PC-3 (cell line): Measurements from ENCODE around the gene DUSP12. TPM values are rescaled to one million over a fixed set of nuclear protein-coding genes. Genes with fewer than 3 reads are reported as not detected.

ENCODE experiments used
- ATAC-seq: fragments of 200-7000 bp; cut with Tn5 transposase; 2 replicates; pipeline ENCODE4 v1.9.1; 2020; ENCODE audit warnings: mild to moderate bottlenecking, moderate library complexity
- BruUV-seq: library from RNA; stranded (reverse); fragments of 400-500 nt; replicated peaks from 2 replicates; lab custom pipeline; 2021; lab: Mats Ljungman, UMichigan
- CTCF ChIA-PET: fragments of 300-600 bp; sonication (Branson Sonifier 250); formaldehyde crosslinking; loops from one replicate; lab custom pipeline; 2022; ENCODE audit warnings: antibody characterized with exemption; lab: Charles Lee
- POLR2A ChIA-PET: fragments of 300-600 bp; sonication (Branson Sonifier 250); formaldehyde crosslinking; loops from one replicate; lab custom pipeline; 2022; ENCODE audit warnings: antibody characterized with exemption; ENCODE audit not compliant: unreplicated experiment; lab: Charles Lee
- DNase-seq: peaks from one replicate; pipeline ENCODE4 v3.0.0-alpha.2; 2015
- H2AFZ ChIP-seq: fragments of 300-600 bp; sonication (generic); 2 replicates; pipeline ENCODE4 v1.6.0; 2016; ENCODE audit warnings: antibody characterized with exemption, low read length
- H3F3A ChIP-seq: fragments of 300-600 bp; sonication (generic); one replicate; pipeline ENCODE4 v1.6.0; 2017; ENCODE audit warnings: antibody characterized with exemption, low read length, control low read depth, mild to moderate bottlenecking; ENCODE audit not compliant: unreplicated experiment
- H3K27ac ChIP-seq: fragments of 300-600 bp; sonication (generic); 2 replicates; pipeline ENCODE4 v1.5.1; 2016; ENCODE audit warnings: mild to moderate bottlenecking, low read length
- H3K27me3 ChIP-seq: fragments of 300-600 bp; sonication (generic); 2 replicates; pipeline ENCODE4 v1.6.1; 2016; ENCODE audit warnings: low read length, mixed read lengths
- H3K36me3 ChIP-seq: fragments of 300-600 bp; sonication (generic); 2 replicates; pipeline ENCODE4 v1.6.1; 2016; ENCODE audit warnings: low read depth, mixed run types, low read length, mixed read lengths
- H3K4me1 ChIP-seq: fragments of 300-600 bp; sonication (generic); 2 replicates; pipeline ENCODE4 v1.5.1; 2016; ENCODE audit warnings: low read length; ENCODE audit not compliant: insufficient read depth
- H3K4me2 ChIP-seq: fragments of 300-600 bp; sonication (generic); 2 replicates; pipeline ENCODE4 v1.6.0; 2016; ENCODE audit warnings: low read length
- H3K4me3 ChIP-seq: fragments of 300-600 bp; sonication (generic); 2 replicates; pipeline ENCODE4 v1.5.1; 2016; ENCODE audit warnings: mild to moderate bottlenecking, low read length, mixed read lengths
- H3K79me2 ChIP-seq: fragments of 300-600 bp; sonication (generic); 2 replicates; pipeline ENCODE4 v1.6.1; 2017; ENCODE audit warnings: low read length, mixed read lengths
- H3K9ac ChIP-seq: fragments of 300-600 bp; sonication (generic); 2 replicates; pipeline ENCODE4 v1.6.0; 2016; ENCODE audit warnings: mild to moderate bottlenecking, low read length
- H3K9me2 ChIP-seq: fragments of 300-600 bp; sonication (generic); replicated peaks from 2 replicates; pipeline ENCODE4 v1.6.1; 2016; ENCODE audit warnings: mixed run types, low read length, mixed read lengths
- H3K9me3 ChIP-seq: fragments of 300-600 bp; sonication (generic); 2 replicates; pipeline ENCODE4 v1.6.1; 2016; ENCODE audit warnings: low read length, mixed read lengths
- H4K20me1 ChIP-seq: fragments of 300-600 bp; sonication (generic); 2 replicates; pipeline ENCODE4 v1.6.1; 2016; ENCODE audit warnings: low read length, mixed read lengths
- CTCF ChIP-seq: fragments of 300-600 bp; sonication (generic); conservative IDR thresholded peaks from 2 replicates; pipeline ENCODE4 v1.5.1; 2017; ENCODE audit warnings: antibody characterized with exemption, low read depth, mild to moderate bottlenecking, low read length
- EZH2 ChIP-seq: fragments of 300-600 bp; sonication (generic); IDR thresholded peaks from one replicate; pipeline ENCODE4 v1.6.1; 2017; ENCODE audit warnings: antibody characterized with exemption, mild to moderate bottlenecking, low read length; ENCODE audit not compliant: unreplicated experiment
- EZH2phosphoT487 ChIP-seq: fragments of 300-600 bp; sonication (generic); IDR thresholded peaks from 2 replicates; pipeline ENCODE4 v1.6.1; 2018; ENCODE audit warnings: mild to moderate bottlenecking, antibody characterized with exemption, low read length, borderline replicate concordance
- intact Hi-C: fragments of 100-400 bp; cut with micrococcal nuclease; formaldehyde crosslinking; loops from 2 replicates; pipeline ENCODE4 v1.9.0; 2023
- total RNA-seq: library from RNA; depleted of rRNA; stranded (reverse); fragments of >200 nt; gene quantifications from 2 replicates; pipeline ENCODE4 v1.2.3, GENCODE V29; 2014

The DUSP12 gene
- total RNA-seq, 1 experiment from 2014 or later, result 82.2 TPM

- no peak overlapping the region for H3K9ac ChIP-seq
- ATAC-seq (no peak), DNase-seq (no peak)
- ChIA-PET CTCF (interaction anchor here (1.0 to 1.1 kb wide), 2 partner anchors 14 to 254 kb away, joined by 5 to 6 read pairs; no protein-coding TSS in a partner anchor), POLR2A (no interaction called here)
- no peaks in the 10 kb centered on the region for H3K79me2 ChIP-seq
- intact Hi-C loops, result loop anchor here (1.0 to 10.0 kb wide), 4 partner anchors 175 to 556 kb away; no protein-coding TSS in a partner anchor
- H2AFZ ChIP-seq, result peak overlapping the region; percentile 71
- H3K27ac ChIP-seq, result no peak overlapping the region
- H4K20me1 ChIP-seq, result no peaks in the 10 kb centered on the region
- H3K4me3 ChIP-seq, result no peak overlapping the region
- H3K36me3 ChIP-seq, result no peaks in the 10 kb centered on the region
- TF ChIP-seq EZH2phosphoT487 (no peak), CTCF (no peak), EZH2 (no peak)
- BruUV-seq, result no TSS peak
- H3K4me2 ChIP-seq, result no peak overlapping the region
- H3K9me2 ChIP-seq, result no peaks in the 10 kb centered on the region
- no peaks in the 10 kb centered on the region for H3K9me3 ChIP-seq
- no peaks in the 10 kb centered on the region for H3K27me3 ChIP-seq
- peaks cover 34% of the 10 kb centered on the region for H3K4me1 ChIP-seq
- no peaks in the 10 kb centered on the region for H3F3A ChIP-seq
Observed at GRCh38 chr1:161740921-161741320, 8.7 kb upstream of the DUSP12 start.

GRCh38 chr1:161743231-161743630 lies 6.4 kb upstream of the DUSP12 start:
- no peaks in the 10 kb centered on the region for H3K9me2 ChIP-seq
- ChIA-PET CTCF (interaction anchor here (1.0 kb wide), 1 partner anchor 294 kb away, joined by 6 read pairs; no protein-coding TSS in a partner anchor), POLR2A (no interaction called here)
- H3K9me3 ChIP-seq, result no peaks in the 10 kb centered on the region
- H3K4me2 ChIP-seq, result no peak overlapping the region
- no peaks in the 10 kb centered on the region for H3K27me3 ChIP-seq
- no peaks in the 10 kb centered on the region for H3F3A ChIP-seq
- peaks cover 16% of the 10 kb centered on the region for H3K4me1 ChIP-seq
- ATAC-seq (no peak), DNase-seq (no peak)
- TF ChIP-seq EZH2phosphoT487, result no peak
- no peak for TF ChIP-seq EZH2
- no peaks in the 10 kb centered on the region for H3K79me2 ChIP-seq
- no TSS peak for BruUV-seq
- H2AFZ ChIP-seq, result no peak overlapping the region
- H4K20me1 ChIP-seq, result no peaks in the 10 kb centered on the region
- H3K36me3 ChIP-seq, result no peaks in the 10 kb centered on the region
- peak overlapping the region; percentile 65 for H3K27ac ChIP-seq
- H3K9ac ChIP-seq, result peak overlapping the region; percentile 23; the same call in 1 of the 2 replicates
- no peak overlapping the region for H3K4me3 ChIP-seq
- intact Hi-C loops, result loop anchor here (10.0 kb wide), 2 partner anchors 358 to 558 kb away; no protein-coding TSS in a partner anchor

GRCh38 chr1:161747801-161748200 lies 1.8 kb upstream of the DUSP12 start:
- CTCF ChIA-PET, result interaction anchor here (0.6 kb wide), 1 partner anchor 289 kb away, joined by 3 read pairs; no protein-coding TSS in a partner anchor
- BruUV-seq, result no TSS peak

More at GRCh38 chr1:161747801-161748200, 1.8 kb upstream of the DUSP12 start:
- Histone ChIP-seq H3K79me2 (peaks cover 28% of the 10 kb centered on the region), H2AFZ (no peak overlapping the region), H3K27me3 (no peaks in the 10 kb centered on the region), H3K9me3 (no peaks in the 10 kb centered on the region), H3K27ac (no peak overlapping the region), H3K9ac (no peak overlapping the region), H3K9me2 (no peaks in the 10 kb centered on the region), H3K4me1 (peaks cover 32% of the 10 kb centered on the region), H3F3A (no peaks in the 10 kb centered on the region), H3K36me3 (peaks cover 17% of the 10 kb centered on the region), H3K4me3 (no peak overlapping the region), H4K20me1 (peaks cover 14% of the 10 kb centered on the region), H3K4me2 (no peak overlapping the region)
- POLR2A ChIA-PET, result no interaction called here
- no peak for TF ChIP-seq EZH2
- no peak for TF ChIP-seq CTCF
- no peak for TF ChIP-seq EZH2phosphoT487
- no peak for DNase-seq
- intact Hi-C loops, result loop anchor here (10.0 kb wide), 2 partner anchors 363 to 563 kb away; no protein-coding TSS in a partner anchor
- no peak for ATAC-seq
